Measurements from ENCODE around the gene EPN1.

Gene EPN1

GRCh38 chr19:55698256-55698655 lies 23.2 kb downstream of the EPN1 start:
- DNase-seq (ENCODE audit: extremely low spot score), result no peak
- ChIA-PET CTCF (no interaction called here), POLR2A (no interaction called here)
- no peak for TF ChIP-seq CTCF (IDR thresholded peaks at IDR 0.05; ENCODE audit: control extremely low read depth, extremely low read depth, low read depth, missing control alignments)

- POLR2A ChIA-PET, result no interaction called here
- no peak for TF ChIP-seq CTCF (IDR thresholded peaks at IDR 0.05; ENCODE audit: control extremely low read depth, extremely low read depth, low read depth, missing control alignments)
- no peak for DNase-seq (ENCODE audit: extremely low spot score)
- CTCF ChIA-PET, result no interaction called here
Measured at GRCh38 chr19:55699221-55699620, 24.2 kb downstream of the EPN1 start.

- no peak for TF ChIP-seq CTCF (IDR thresholded peaks at IDR 0.05; ENCODE audit: control extremely low read depth, extremely low read depth, low read depth, missing control alignments)
- POLR2A ChIA-PET, result interaction anchor here (0.5 kb wide), 1 partner anchor 29 kb away, joined by 4 read pairs; no protein-coding TSS in a partner anchor
- DNase-seq (ENCODE audit: extremely low spot score), result no peak
- CTCF ChIA-PET, result no interaction called here
Measured at GRCh38 chr19:55700813-55701212, 25.8 kb downstream of the EPN1 start.

- CTCF ChIA-PET, result interaction anchor here (1.0 to 1.4 kb wide), 2 partner anchors 69 to 551 kb away, joined by 3 to 4 read pairs; no protein-coding TSS in a partner anchor
- POLR2A ChIA-PET, result no interaction called here
- no peak for DNase-seq (ENCODE audit: extremely low spot score)
- no peak for TF ChIP-seq CTCF (IDR thresholded peaks at IDR 0.05; ENCODE audit: control extremely low read depth, extremely low read depth, low read depth, missing control alignments)
Measured at GRCh38 chr19:55702131-55702627, 27.2 kb downstream of the EPN1 start.

DNA sequence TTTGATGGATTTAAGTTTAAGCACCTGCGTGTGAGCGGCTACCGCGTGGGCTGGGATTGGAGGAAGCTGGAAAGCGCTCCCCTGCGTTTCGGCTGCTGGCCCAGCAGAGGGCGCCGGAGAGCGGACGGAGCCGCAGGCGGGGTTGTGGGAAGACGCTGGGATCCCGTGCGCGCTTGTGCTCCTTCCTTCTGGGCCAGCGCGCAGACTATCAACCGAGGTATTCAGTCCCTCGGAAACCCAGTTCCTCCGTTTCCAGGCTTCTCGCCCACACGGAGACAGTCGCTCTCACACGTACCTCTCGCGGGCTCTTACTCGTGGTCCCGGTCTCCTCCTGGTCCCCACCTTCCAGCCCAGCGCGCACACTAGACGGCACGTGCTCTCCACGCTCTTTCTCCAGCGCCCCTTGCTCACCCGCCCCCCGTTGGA lies 28.8 kb downstream of the EPN1 start:
- ChIA-PET POLR2A (no interaction called here), CTCF (interaction anchor here (1.0 to 1.6 kb wide), 4 partner anchors 10 to 189 kb away, joined by 3 to 4 read pairs (median 4); no protein-coding TSS in a partner anchor)
- DNase-seq (ENCODE audit: extremely low spot score), result peak; percentile 42
- TF ChIP-seq CTCF (IDR thresholded peaks at IDR 0.05; ENCODE audit: control extremely low read depth, extremely low read depth, low read depth, missing control alignments), result peak; percentile 65

- TF ChIP-seq CTCF (IDR thresholded peaks at IDR 0.05; ENCODE audit: control extremely low read depth, extremely low read depth, low read depth, missing control alignments), result no peak
- ChIA-PET POLR2A (no interaction called here), CTCF (interaction anchor here (1.5 to 1.6 kb wide), 2 partner anchors 11 to 190 kb away, joined by 3 to 4 read pairs; no protein-coding TSS in a partner anchor)
- peak; percentile 15 for DNase-seq (ENCODE audit: extremely low spot score)
Measured at GRCh38 chr19:55704494-55705245, 29.6 kb downstream of the EPN1 start.
